Muscle of back (tissue), 13 donors: ENCODE data around the gene GNB3. TPM values are rescaled to one million over a fixed set of nuclear protein-coding genes. Genes with fewer than 3 reads are reported as not detected.

Experiments used
- DNase-seq, 3 donors: peaks; one replicate each; pipeline versions ENCODE4 v3.0.0 to v3.0.0-alpha.2; 2013
- long read RNA-seq, 9 donors: transcript quantifications; one replicate each; lab custom pipeline, GENCODE V29; 2026
- polyA plus RNA-seq, 10 donors: library from polyadenylated mRNA; unstranded; fragments of 120-200 nt; gene quantifications; one replicate each; pipeline ENCODE4 v1.2.1, GENCODE V29; 2013; ENCODE audit not compliant: insufficient read length in 10 of 10

The GNB3 gene
- polyA plus RNA-seq = 10 to 100 TPM; 10.3 to 40.0 (median 26.3) TPM
- long read RNA-seq, donor 1, partial matches to known transcripts = 0 of 1 reads
- long read RNA-seq, donor 1, other reads (novel, unspliced or antisense) = 0 of 1 reads
- long read RNA-seq, donor 2 = 0 reads
- long read RNA-seq, donor 3 = 0 reads
- long read RNA-seq, donor 4, partial matches to known transcripts = 0 of 9 reads
- long read RNA-seq, donor 4, other reads (novel, unspliced or antisense) = 7 of 9 reads
- long read RNA-seq, donor 5, partial matches to known transcripts = 14 of 21 reads
- long read RNA-seq, donor 5, other reads (novel, unspliced or antisense) = 7 of 21 reads
- long read RNA-seq, donor 6, partial matches to known transcripts = 12 of 14 reads
- long read RNA-seq, donor 6, other reads (novel, unspliced or antisense) = 0 of 14 reads
- long read RNA-seq, donor 7, partial matches to known transcripts = 0 of 1 reads
- long read RNA-seq, donor 7, other reads (novel, unspliced or antisense) = 0 of 1 reads
- long read RNA-seq, donor 8 = 0 reads
- long read RNA-seq, donor 9 = 0 reads

GRCh38 chr12:6840761-6841515, at the start of gene GNB3:
TSS of gene GNB3 (plus strand) at chr12:6840925. CDS start at chr12:6841288, 363 bp downstream.
- DNase-seq = no peak

GRCh38 chr12:6791931-6792520, 48.7 kb upstream of the GNB3 start:
- no peak for DNase-seq

GRCh38 chr12:6792522-6793201, 48.1 kb upstream of the GNB3 start:
- peak in 2 of 3 donors; percentile 34 to 78 for DNase-seq

GRCh38 chr12:6795088-6795487, 45.6 kb upstream of the GNB3 start:
- DNase-seq = no peak

GRCh38 chr12:6796576-6796975, 44.1 kb upstream of the GNB3 start:
- no peak for DNase-seq

- no peak for DNase-seq
Observed at GRCh38 chr12:6799147-6799546, 41.6 kb upstream of the GNB3 start.

GRCh38 chr12:6807170-6807569, 33.6 kb upstream of the GNB3 start:
- no peak for DNase-seq

GRCh38 chr12:6809056-6809455, 31.7 kb upstream of the GNB3 start:
- no peak for DNase-seq

- no peak for DNase-seq
Observed at GRCh38 chr12:6810758-6811157, 30.0 kb upstream of the GNB3 start.

- no peak for DNase-seq
Observed at GRCh38 chr12:6813363-6813762, 27.4 kb upstream of the GNB3 start.

- DNase-seq = no peak
Observed at GRCh38 chr12:6816598-6816997, 24.1 kb upstream of the GNB3 start.

GRCh38 chr12:6817098-6817497, 23.6 kb upstream of the GNB3 start:
- no peak for DNase-seq

GRCh38 chr12:6817662-6818157, 23.0 kb upstream of the GNB3 start:
- DNase-seq = no peak

- DNase-seq = no peak
Observed at GRCh38 chr12:6818222-6818621, 22.5 kb upstream of the GNB3 start.

GRCh38 chr12:6818645-6819044, 22.1 kb upstream of the GNB3 start:
- no peak for DNase-seq

GRCh38 chr12:6819106-6820030, 21.4 kb upstream of the GNB3 start:
- DNase-seq = no peak

- no peak for DNase-seq
Observed at GRCh38 chr12:6820166-6820565, 20.6 kb upstream of the GNB3 start.

GRCh38 chr12:6821591-6822425, 18.9 kb upstream of the GNB3 start, which contains the start of gene GPR162:
TSS of gene GPR162 (plus strand) at chr12:6821821. CDS start at chr12:6823899, 2,078 bp downstream.
- peak in 2 of 3 donors; percentile 78 to 93 for DNase-seq

GRCh38 chr12:6822426-6823135, 18.1 kb upstream of the GNB3 start:
- no peak for DNase-seq
